ENCODE measurements around the gene EPHA6.
"Not testable (repeated sequence)": the region's sequence is repeated elsewhere in the genome, so short reads cannot be mapped to it uniquely, and the experiment has no call there.

Gene EPHA6

GRCh38 chr3:96915445-96915844, 101.1 kb downstream of the EPHA6 start:
- DNase-seq, result no peak

GRCh38 chr3:96931119-96931862, 116.9 kb downstream of the EPHA6 start:
- DNase-seq, result no peak

- DNase-seq, result not testable (repeated sequence)
These were observed 127.7 kb downstream of the EPHA6 start for GRCh38 chr3:96942131-96942530.

GRCh38 chr3:96958856-96959255, 144.5 kb downstream of the EPHA6 start:
- DNase-seq, result no peak

GRCh38 chr3:96959474-96959873, 145.1 kb downstream of the EPHA6 start:
- no peak for DNase-seq

GRCh38 chr3:96959901-96960641, 145.7 kb downstream of the EPHA6 start:
- no peak for DNase-seq

- no peak for DNase-seq
These were observed 146.4 kb downstream of the EPHA6 start for GRCh38 chr3:96960661-96961330.

- DNase-seq, result no peak
These were observed 147.2 kb downstream of the EPHA6 start for GRCh38 chr3:96961576-96961975.

- DNase-seq, result no peak
These were observed 152.0 kb downstream of the EPHA6 start for GRCh38 chr3:96966181-96966929.

GRCh38 chr3:96970211-96970610, 155.8 kb downstream of the EPHA6 start:
- DNase-seq, result no peak

GRCh38 chr3:96977671-96978070, 163.3 kb downstream of the EPHA6 start:
- DNase-seq, result no peak

- not testable (repeated sequence) for DNase-seq
These were observed 169.3 kb downstream of the EPHA6 start for GRCh38 chr3:96983716-96984115.

- no peak for DNase-seq
These were observed 171.8 kb downstream of the EPHA6 start for GRCh38 chr3:96986241-96986640.

GRCh38 chr3:96991231-96991630, 176.8 kb downstream of the EPHA6 start:
- no peak for DNase-seq

- no peak for DNase-seq
These were observed 177.5 kb downstream of the EPHA6 start for GRCh38 chr3:96991800-96992365.

- DNase-seq, result no peak
These were observed 180.6 kb downstream of the EPHA6 start for GRCh38 chr3:96994988-96995387.

- DNase-seq, result no peak
These were observed 181.6 kb downstream of the EPHA6 start for GRCh38 chr3:96996009-96996408.

GRCh38 chr3:97001611-97002010, 187.2 kb downstream of the EPHA6 start:
- no peak for DNase-seq

GRCh38 chr3:97009427-97010019, 195.1 kb downstream of the EPHA6 start:
- DNase-seq, result no peak

GRCh38 chr3:97010881-97011657, 196.7 kb downstream of the EPHA6 start:
- no peak for DNase-seq

- no peak for DNase-seq
These were observed 207.4 kb downstream of the EPHA6 start for GRCh38 chr3:97021778-97022177.
